Loucy (cell line): ENCODE results near the gene ZNF254.

Source experiments
- H2AFZ ChIP-seq: fragments of 200-600 bp; sonication (generic); 2 replicates; pipeline ENCODE4 v1.6.0; 2016; ENCODE audit warnings: antibody characterized with exemption, mild to moderate bottlenecking, low read length, moderate library complexity
- H3F3A ChIP-seq: fragments of 200-600 bp; 2 replicates; pipeline ENCODE4 v1.6.0; 2016; ENCODE audit warnings: antibody characterized with exemption, low read depth, mild to moderate bottlenecking
- H3K27me3 ChIP-seq: fragments of 200-600 bp; sonication (generic); 2 replicates; pipeline ENCODE4 v1.6.1; 2014; ENCODE audit warnings: low read length, mild to moderate bottlenecking; ENCODE audit not compliant: insufficient read depth, poor library complexity, severe bottlenecking
- H3K36me3 ChIP-seq: fragments of 200-600 bp; sonication (generic); 2 replicates; pipeline ENCODE4 v1.6.1; 2016; ENCODE audit warnings: low read length; ENCODE audit not compliant: insufficient read depth
- H3K4me1 ChIP-seq: fragments of 200-600 bp; sonication (generic); 2 replicates; pipeline ENCODE4 v1.5.1; 2014; ENCODE audit warnings: low read length, mild to moderate bottlenecking; ENCODE audit not compliant: insufficient read depth, poor library complexity, severe bottlenecking
- H3K4me2 ChIP-seq: fragments of 200-600 bp; sonication (generic); 2 replicates; pipeline ENCODE4 v1.6.0; 2014; ENCODE audit warnings: antibody characterized with exemption, low read length, low read depth, mild to moderate bottlenecking; ENCODE audit not compliant: poor library complexity, severe bottlenecking
- H3K4me3 ChIP-seq: fragments of 200-600 bp; sonication (generic); 2 replicates; pipeline ENCODE4 v1.5.1; 2014; ENCODE audit warnings: low read length, mild to moderate bottlenecking, mixed read lengths; ENCODE audit not compliant: poor library complexity, severe bottlenecking
- H3K79me2 ChIP-seq: fragments of 200-600 bp; sonication (generic); 2 replicates; pipeline ENCODE4 v1.6.1; 2014; ENCODE audit warnings: low read length; ENCODE audit not compliant: insufficient read depth
- H3K9ac ChIP-seq: fragments of 200-600 bp; sonication (generic); 2 replicates; pipeline ENCODE4 v1.6.0; 2014; ENCODE audit warnings: mild to moderate bottlenecking, low read depth, low read length, moderate library complexity; ENCODE audit not compliant: poor library complexity, severe bottlenecking
- H3K9me2 ChIP-seq: fragments of 200-600 bp; sonication (generic); replicated peaks from 2 replicates; pipeline ENCODE4 v1.6.1; 2016; ENCODE audit warnings: low read depth, low read length, mixed read lengths
- H3K9me3 ChIP-seq: fragments of 200-600 bp; sonication (generic); 2 replicates; pipeline ENCODE4 v1.6.1; 2014; ENCODE audit warnings: mild to moderate bottlenecking, antibody characterized with exemption, low read length, low read depth; ENCODE audit not compliant: insufficient read depth
- H4K20me1 ChIP-seq: fragments of 200-600 bp; sonication (generic); 2 replicates; pipeline ENCODE4 v1.6.0; 2014; ENCODE audit warnings: antibody characterized with exemption, low read length, mild to moderate bottlenecking; ENCODE audit not compliant: insufficient read depth, poor library complexity, severe bottlenecking
- EZH2phosphoT487 ChIP-seq: fragments of 200-600 bp; IDR thresholded peaks from 2 replicates; pipeline ENCODE4 v1.6.1; 2018; ENCODE audit warnings: antibody characterized with exemption, mild to moderate bottlenecking, moderate library complexity, borderline replicate concordance
- TF ChIP-seq, protein P1 (sequence below): fragments of 200-600 bp; sonication (generic); conservative IDR thresholded peaks from 2 replicates; pipeline ENCODE4 v1.5.1; 2014; ENCODE audit warnings: mild to moderate bottlenecking, antibody characterized with exemption, low read length

The ZNF254 gene

DNA sequence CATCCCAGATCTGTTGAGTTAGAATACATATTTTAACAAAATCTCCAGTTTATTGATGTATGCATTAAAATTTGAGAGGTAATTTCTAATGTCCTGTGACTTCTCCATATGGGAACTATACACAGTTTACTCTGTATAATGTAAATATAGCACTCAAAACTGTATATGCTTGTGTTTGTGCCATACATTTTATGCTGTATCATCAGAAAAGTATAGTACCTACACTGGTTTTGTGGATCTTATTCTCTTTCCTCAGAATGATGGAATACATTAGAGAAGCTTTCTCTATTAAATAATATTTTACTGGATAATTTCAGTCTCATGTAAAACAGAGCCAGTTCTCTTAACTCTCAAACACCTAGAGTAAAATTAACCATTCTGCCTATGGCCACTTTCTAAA lies 53.6 kb downstream of the ZNF254 start:
- no peak overlapping the region for H3K4me3 ChIP-seq
- H3K79me2 ChIP-seq = no peaks in the 10 kb centered on the region
- H3K36me3 ChIP-seq = no peaks in the 10 kb centered on the region
- no peaks in the 10 kb centered on the region for H3F3A ChIP-seq
- TF ChIP-seq EZH2phosphoT487 = no peak
- TF ChIP-seq, protein P1, sequence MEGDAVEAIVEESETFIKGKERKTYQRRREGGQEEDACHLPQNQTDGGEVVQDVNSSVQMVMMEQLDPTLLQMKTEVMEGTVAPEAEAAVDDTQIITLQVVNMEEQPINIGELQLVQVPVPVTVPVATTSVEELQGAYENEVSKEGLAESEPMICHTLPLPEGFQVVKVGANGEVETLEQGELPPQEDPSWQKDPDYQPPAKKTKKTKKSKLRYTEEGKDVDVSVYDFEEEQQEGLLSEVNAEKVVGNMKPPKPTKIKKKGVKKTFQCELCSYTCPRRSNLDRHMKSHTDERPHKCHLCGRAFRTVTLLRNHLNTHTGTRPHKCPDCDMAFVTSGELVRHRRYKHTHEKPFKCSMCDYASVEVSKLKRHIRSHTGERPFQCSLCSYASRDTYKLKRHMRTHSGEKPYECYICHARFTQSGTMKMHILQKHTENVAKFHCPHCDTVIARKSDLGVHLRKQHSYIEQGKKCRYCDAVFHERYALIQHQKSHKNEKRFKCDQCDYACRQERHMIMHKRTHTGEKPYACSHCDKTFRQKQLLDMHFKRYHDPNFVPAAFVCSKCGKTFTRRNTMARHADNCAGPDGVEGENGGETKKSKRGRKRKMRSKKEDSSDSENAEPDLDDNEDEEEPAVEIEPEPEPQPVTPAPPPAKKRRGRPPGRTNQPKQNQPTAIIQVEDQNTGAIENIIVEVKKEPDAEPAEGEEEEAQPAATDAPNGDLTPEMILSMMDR = no peak
- no peaks in the 10 kb centered on the region for H3K9me2 ChIP-seq
- no peak overlapping the region for H3K4me2 ChIP-seq
- H3K9me3 ChIP-seq = peaks cover 2% of the 10 kb centered on the region; the same call in 1 of the 2 replicates
- no peak overlapping the region for H2AFZ ChIP-seq
- H3K9ac ChIP-seq = no peak overlapping the region
- H3K27me3 ChIP-seq = no peaks in the 10 kb centered on the region
- H3K4me1 ChIP-seq = no peaks in the 10 kb centered on the region
- H4K20me1 ChIP-seq = no peaks in the 10 kb centered on the region

GRCh38 chr19:24141612-24142011 lies 54.6 kb downstream of the ZNF254 start:
- H3K9me3 ChIP-seq = 0 out of 2 replicates have a peak, but pooled peaks cover 2% of the 10 kb centered on the region
- TF ChIP-seq EZH2phosphoT487 = no peak

DNA sequence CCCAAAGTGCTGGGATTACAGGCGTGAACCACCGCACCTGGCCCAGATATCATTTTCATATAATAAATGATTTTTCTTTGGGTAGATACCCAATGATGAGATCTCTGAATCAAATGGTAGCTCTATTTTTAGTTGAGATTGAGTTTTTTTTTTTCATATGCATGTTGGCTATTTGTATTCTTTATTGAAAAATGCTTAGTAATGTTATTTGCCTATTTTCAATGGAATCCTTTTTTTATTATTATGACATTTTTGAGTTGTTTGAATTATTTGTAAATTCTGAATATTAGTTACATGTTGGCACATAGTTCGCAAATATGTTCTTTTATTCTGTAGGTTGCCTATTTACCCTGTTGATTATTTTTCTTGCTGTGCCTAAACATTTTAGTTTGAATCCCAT lies 55.8 kb downstream of the ZNF254 start:
- no peaks in the 10 kb centered on the region for H3K27me3 ChIP-seq

More at GRCh38 chr19:24141612-24142011, 54.6 kb downstream of the ZNF254 start:
- Histone ChIP-seq H3K79me2 (no peaks in the 10 kb centered on the region), H3K4me2 (no peak overlapping the region), H3K4me3 (no peak overlapping the region), H4K20me1 (no peaks in the 10 kb centered on the region), H3K4me1 (no peaks in the 10 kb centered on the region), H3K9me2 (no peaks in the 10 kb centered on the region), H3K9ac (no peak overlapping the region), H3F3A (no peaks in the 10 kb centered on the region), H3K27me3 (no peaks in the 10 kb centered on the region), H2AFZ (no peak overlapping the region), H3K36me3 (no peaks in the 10 kb centered on the region)

GRCh38 chr19:24159707-24160106 lies 72.7 kb downstream of the ZNF254 start:
- no peaks in the 10 kb centered on the region for H3K4me1 ChIP-seq
- no peaks in the 10 kb centered on the region for H3K27me3 ChIP-seq
- no peaks in the 10 kb centered on the region for H3K9me3 ChIP-seq
- no peak overlapping the region for H3K4me3 ChIP-seq
- no peak for TF ChIP-seq EZH2phosphoT487
- TF ChIP-seq, protein P1 = peak; percentile 68
- H2AFZ ChIP-seq = no peak overlapping the region
- no peaks in the 10 kb centered on the region for H3K36me3 ChIP-seq
- H3K9ac ChIP-seq = no peak overlapping the region
- H3K4me2 ChIP-seq = no peak overlapping the region
- H3K9me2 ChIP-seq = no peaks in the 10 kb centered on the region
- no peaks in the 10 kb centered on the region for H3K79me2 ChIP-seq
- no peaks in the 10 kb centered on the region for H3F3A ChIP-seq
- H4K20me1 ChIP-seq = no peaks in the 10 kb centered on the region

More for the DNA sequence above, 55.8 kb downstream of the ZNF254 start:
- H3K9ac ChIP-seq = no peak overlapping the region
- H3K4me3 ChIP-seq = no peak overlapping the region
- no peaks in the 10 kb centered on the region for H3K4me1 ChIP-seq
- no peak overlapping the region for H2AFZ ChIP-seq
- H3K4me2 ChIP-seq = no peak overlapping the region
- H3F3A ChIP-seq = no peaks in the 10 kb centered on the region
- TF ChIP-seq, protein P1 = no peak
- TF ChIP-seq EZH2phosphoT487 = no peak
- H3K9me3 ChIP-seq = no peaks in the 10 kb centered on the region
- no peaks in the 10 kb centered on the region for H3K79me2 ChIP-seq
- no peaks in the 10 kb centered on the region for H3K9me2 ChIP-seq
- H4K20me1 ChIP-seq = no peaks in the 10 kb centered on the region
- H3K36me3 ChIP-seq = no peaks in the 10 kb centered on the region
